HG03280 (cell line): ENCODE results near the gene MEGF6.

Experiments used
- ATAC-seq: cut with Tn5 transposase; IDR thresholded peaks from one replicate; pipeline ENCODE4 v1.9.1; 2021; ENCODE audit warnings: mild to moderate bottlenecking, moderate library complexity; ENCODE audit not compliant: unreplicated experiment

MEGF6 gene

GRCh38 chr1:3462356-3463012 is 148.8 kb downstream of the MEGF6 start:
- ATAC-seq, result no peak

GRCh38 chr1:3461934-3462275 is 149.4 kb downstream of the MEGF6 start:
- ATAC-seq, result no peak

GRCh38 chr1:3461238-3461933 is 149.9 kb downstream of the MEGF6 start:
- ATAC-seq, result no peak

GRCh38 chr1:3460672-3461131 is 150.6 kb downstream of the MEGF6 start:
- no peak for ATAC-seq

- no peak for ATAC-seq
Observed at GRCh38 chr1:3459940-3460671, 151.2 kb downstream of the MEGF6 start.

GRCh38 chr1:3459051-3459908 is 152.0 kb downstream of the MEGF6 start:
- ATAC-seq, result no peak

GRCh38 chr1:3457910-3458883 is 153.1 kb downstream of the MEGF6 start:
- ATAC-seq, result no peak

- ATAC-seq, result no peak
Observed at GRCh38 chr1:3456964-3457909, 154.1 kb downstream of the MEGF6 start.

GRCh38 chr1:3456449-3456963 is 154.8 kb downstream of the MEGF6 start:
- ATAC-seq, result no peak

GRCh38 chr1:3455670-3456448 is 155.4 kb downstream of the MEGF6 start:
- ATAC-seq, result no peak

- ATAC-seq, result no peak
Observed at GRCh38 chr1:3454811-3455618, 156.3 kb downstream of the MEGF6 start.

- no peak for ATAC-seq
Observed at GRCh38 chr1:3453891-3454810, 157.2 kb downstream of the MEGF6 start, which contains the start of gene ARHGEF16. TSS of gene ARHGEF16 (plus strand) at chr1:3454665. CDS start at chr1:3463085, 8,420 bp downstream.

- no peak for ATAC-seq
Observed at GRCh38 chr1:3453203-3453761, 158.0 kb downstream of the MEGF6 start.

GRCh38 chr1:3452866-3453175 is 158.5 kb downstream of the MEGF6 start:
- no peak for ATAC-seq

- ATAC-seq, result no peak
Observed at GRCh38 chr1:3451994-3452865, 159.1 kb downstream of the MEGF6 start.
